ENCODE data around the gene KPNA3.

GRCh38 chr13:49693877-49694276 lies 98.6 kb downstream of the KPNA3 start:
- TF ChIP-seq EZH2 (IDR thresholded peaks at IDR 0.05; ENCODE audit: insufficient read depth, poor library complexity, severe bottlenecking) (no peak), EZH2phosphoT487 (IDR thresholded peaks at IDR 0.05; ENCODE audit: insufficient read depth, low read depth) (no peak)

All from GM23248 (cell line).